HG02610 (cell line): ENCODE results near the gene DNAL4.
"Not testable (repeated sequence)": the region's sequence is repeated elsewhere in the genome, so short reads cannot be mapped to it uniquely, and the experiment has no call there.

Experiments
- ATAC-seq: cut with Tn5 transposase; IDR thresholded peaks from one replicate; pipeline ENCODE4 v1.9.1; 2021; ENCODE audit warnings: mild to moderate bottlenecking, moderate library complexity; ENCODE audit not compliant: unreplicated experiment

Gene DNAL4

DNA sequence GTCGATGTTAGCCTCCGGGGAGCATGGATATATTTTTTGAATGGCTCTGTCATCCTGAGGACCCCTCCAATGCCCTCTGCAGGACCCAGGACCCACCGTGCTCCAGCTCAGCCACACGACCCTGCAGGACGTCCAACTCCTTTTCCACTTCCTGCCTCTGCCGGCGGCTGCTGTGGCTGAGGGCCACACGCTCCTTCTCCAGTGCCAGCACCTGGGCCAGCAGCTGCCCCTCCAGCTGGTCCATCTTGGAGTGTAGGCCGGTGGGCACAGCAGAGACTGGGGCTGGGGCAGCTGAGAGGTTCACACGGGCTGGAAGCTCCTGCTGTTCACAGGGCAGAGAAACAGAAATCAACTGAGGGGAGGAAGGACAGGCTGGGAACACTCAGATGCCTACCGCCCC, 34.2 kb upstream of the DNAL4 start:
- no peak for ATAC-seq

DNA sequence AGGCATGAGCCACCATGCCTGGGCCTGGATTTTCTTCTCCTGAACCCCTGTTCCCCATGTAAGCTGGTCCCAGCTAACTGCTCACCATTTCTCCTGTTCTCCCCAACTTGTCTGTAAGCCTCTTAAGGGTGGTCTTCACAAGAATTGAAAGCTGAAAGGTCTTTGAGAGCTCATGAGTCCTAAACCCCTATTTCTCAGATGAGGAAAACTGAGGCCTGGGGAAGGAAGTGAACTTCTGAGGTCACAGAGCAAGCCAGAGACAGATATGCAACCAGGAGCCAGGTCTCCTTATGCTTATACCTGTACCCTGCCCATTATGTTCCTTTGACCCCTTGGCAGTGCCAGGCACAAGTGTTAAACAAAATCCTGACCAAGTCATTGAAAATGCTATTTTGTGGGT, 33.6 kb upstream of the DNAL4 start:
- ATAC-seq: no peak

DNA sequence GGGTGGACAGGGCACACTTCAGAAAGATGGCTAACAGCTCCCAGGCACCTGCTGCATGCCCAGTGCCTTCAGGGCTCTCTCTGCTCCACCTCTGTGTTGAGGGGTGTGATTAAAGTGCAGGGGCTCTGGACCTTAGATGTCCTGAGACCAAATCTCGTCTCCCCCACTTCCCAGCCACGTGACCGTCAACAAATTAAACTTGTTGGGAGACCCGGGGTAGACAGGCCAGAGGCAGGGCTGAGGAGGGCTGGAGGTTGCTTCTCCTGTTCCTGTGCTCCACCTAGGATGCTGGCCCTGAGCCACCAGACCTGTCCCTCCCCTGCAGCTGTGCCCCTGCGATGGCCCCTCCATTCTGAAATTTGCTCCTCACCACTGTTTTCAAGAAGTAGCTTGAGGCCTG, 32.9 kb upstream of the DNAL4 start:
- no peak for ATAC-seq

DNA sequence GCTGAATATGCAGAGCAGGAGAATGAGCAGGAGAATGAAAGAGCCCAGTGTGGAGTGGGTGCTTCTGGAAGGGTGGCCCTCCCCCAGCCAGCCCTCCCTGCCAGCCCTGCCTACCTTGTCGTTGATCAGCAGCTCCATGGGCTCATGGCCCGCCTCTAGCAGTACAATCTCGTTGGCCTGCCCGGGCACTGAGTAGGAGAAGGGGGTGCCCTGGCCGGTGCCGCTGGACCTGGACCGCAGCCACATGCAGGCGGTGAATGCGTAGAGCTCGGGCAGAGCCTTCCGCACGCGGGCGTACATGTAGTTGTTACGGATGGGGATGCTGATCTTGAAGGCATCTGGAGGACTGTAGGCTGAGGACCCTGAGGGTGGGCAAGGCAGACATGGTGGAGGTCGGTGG, 32.4 kb upstream of the DNAL4 start:
- no peak for ATAC-seq

DNA sequence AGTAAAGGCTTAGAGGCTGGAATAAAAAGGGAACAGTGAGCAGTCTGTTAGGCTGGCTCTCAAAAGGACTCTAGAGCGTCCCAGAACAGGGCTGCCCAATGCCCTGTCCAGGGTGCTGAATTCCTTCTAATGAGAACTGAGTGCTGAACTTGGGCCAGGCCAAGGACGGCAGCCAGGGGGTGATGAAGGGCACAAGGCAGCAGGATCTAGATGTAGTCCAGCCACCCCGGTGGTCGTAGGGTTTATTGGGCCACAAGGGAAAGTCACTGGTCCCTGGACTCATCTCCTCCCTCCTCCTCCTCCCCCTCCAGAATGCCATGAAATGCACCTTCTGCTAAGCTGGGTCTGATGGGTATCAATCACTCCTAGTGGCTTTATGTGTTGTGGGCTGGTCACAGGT, 30.6 kb upstream of the DNAL4 start:
- ATAC-seq: no peak

DNA sequence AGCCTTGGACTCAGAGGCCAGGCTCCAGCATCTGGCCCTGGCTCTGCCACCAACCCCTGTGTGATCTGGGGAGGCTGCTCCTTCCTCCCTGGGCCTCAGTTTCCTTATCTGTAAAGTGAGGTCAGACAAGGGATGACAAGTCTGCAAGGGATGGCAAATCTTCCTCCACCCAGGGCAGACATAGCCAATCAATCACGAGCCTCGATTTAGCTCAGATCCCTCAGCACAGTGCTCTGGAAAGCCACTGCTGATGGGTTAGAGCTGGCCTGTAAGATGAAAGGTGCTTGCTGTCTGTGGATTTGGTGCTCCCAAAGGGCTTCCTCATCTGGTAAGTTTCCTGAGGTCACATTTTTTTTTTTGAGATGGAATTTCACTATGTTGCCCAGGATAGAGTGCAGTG, 29.7 kb upstream of the DNAL4 start:
- ATAC-seq: no peak

DNA sequence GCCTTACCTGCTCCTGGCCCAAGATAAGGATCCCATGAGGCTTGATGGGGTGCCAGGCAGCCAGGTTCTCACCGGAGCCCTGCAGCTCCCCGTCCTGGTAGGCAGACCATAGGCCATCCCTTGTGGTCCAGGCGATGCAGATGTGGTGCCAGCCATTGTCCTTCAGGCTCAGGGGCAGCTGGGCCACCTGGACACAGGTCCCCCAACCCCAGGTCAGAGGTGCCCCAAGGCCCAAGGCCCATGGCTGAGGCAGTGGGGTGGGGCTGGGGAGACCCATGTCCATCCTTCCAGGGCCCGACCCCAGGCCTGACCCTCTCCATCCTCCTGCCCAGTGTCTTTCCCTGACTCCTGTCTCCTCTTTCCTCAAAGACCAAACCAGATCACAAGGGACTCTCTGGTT, 29.1 kb upstream of the DNAL4 start:
- ATAC-seq: no peak

DNA sequence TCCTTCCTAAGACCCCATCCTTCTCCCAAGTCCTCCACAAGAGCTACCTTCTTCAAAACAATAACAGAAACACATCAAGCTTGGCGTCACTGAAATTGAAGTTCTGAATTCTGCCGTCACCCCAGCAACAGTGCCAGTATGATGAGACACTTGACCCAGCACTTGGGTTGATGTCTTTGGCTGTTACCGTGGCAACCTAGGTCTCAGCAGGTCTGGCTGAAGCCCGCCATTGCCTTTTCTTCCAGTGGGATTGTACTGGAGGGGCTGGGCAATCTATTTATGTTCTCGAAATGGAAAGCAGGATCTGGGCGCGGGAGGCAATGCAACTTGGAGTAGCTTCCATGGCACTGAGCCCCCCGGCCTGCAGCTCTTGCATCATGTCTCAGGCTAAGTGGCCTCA, 26.1 kb upstream of the DNAL4 start:
- ATAC-seq: no peak

DNA sequence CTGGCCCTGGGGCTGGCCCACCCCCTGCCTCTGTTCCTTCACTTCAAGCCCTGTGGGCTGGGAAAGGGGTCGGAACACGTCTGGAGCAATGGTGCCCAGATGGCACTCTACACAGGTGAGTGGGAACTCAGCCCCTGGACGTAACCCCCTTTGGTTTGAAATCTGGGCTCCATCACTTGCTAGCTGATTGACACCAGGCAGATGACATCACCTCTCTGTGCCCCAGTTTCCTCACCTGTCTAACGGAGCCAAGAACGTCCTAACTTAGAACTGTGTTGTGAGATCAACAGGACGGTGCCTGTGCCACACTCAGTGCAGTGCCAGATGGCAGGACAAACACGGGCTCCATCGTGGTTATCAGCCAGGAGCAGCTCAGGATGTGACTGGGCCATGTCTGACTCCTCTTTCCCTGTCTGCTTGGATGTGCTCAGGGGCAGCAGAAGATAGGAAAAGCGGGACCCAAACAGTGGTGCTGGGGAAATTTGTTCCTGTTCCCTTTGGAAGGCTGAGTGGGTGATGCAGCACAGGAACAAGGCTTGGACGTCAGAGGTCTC, 25.5 kb upstream of the DNAL4 start:
- ATAC-seq: no peak

DNA sequence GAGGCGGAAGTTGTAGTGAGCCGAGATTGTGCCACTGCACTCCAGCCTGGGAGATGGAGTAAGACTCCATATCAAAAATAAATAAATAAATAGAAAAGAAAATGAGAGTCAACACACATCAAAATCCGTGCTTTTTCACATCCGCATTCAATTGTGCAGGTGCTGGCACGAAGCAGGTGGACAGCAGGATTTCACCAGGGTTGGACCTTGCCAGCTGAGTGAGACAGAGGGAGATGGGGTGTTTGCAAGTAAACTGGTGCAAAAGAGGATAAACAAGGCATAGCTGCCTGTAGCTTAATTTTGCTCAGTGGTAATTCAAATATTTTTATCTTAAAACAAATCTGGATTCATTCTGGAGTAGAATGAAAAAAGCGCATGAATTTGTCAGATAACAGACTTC, 23.3 kb upstream of the DNAL4 start:
- ATAC-seq: no peak

DNA sequence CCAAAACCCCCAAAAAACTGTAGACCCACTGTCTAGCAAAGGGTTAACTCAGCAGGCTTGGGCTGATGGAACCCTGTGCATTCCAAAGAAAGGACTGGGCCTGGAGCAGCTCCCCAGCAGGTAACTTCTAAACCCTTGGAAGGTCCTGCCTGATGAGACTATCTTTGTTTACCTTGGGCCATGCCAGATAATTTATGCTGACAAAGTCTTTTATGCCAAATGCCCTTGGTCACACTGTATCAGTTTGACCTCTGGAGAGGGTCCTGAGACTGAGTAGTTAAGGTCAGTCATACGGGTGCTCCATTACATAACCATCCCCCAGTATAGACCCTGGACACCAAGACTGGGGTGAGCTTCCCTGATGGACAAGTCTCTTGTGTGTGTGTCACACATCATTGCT, 21.9 kb upstream of the DNAL4 start:
- ATAC-seq: no peak

DNA sequence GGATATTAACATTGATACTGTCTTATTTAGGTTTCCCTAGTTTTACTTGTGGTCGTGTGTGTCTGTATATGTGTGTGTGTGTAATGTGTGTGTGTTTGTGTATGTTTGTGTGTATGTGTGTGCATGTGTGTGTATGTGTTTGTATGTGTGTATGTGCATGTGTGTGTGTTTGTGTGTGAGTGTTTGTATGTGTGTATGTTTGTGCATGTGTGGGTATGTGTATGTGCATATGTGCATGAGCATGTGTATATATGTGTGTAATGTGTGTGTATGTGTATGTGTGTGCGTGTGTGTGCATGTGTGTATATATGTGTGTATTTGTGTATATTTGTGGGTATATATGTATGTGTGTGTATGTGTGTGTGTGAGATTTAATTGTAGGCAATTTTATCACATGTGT, 17.3 kb upstream of the DNAL4 start:
- no peak for ATAC-seq

DNA sequence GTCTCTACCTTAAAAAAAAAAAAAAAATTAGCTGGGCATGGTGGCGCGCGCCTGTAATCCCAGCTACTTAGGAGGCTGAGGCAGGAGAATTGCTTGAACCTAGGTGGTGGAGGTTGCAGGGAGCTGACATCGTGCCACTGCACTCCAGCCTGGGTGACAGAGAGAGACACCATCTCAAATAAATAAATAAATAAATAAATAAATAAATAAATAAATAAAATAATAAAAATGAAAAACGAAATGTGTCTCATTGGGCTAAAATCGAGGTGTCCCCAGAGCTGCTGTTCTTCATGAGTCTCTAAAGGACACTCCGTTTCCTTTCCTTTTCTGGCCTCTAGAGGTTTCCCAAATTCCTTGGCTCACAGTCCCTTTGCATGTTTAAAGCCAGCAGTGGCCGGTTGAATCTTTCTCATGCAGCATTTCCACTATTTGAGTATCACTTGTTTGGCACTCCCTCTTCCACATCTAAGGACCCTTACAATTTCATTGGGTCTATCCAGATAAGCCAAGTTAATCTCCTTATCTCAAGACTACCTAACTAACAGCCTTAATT, 11.2 kb upstream of the DNAL4 start:
- not testable (repeated sequence) for ATAC-seq

DNA sequence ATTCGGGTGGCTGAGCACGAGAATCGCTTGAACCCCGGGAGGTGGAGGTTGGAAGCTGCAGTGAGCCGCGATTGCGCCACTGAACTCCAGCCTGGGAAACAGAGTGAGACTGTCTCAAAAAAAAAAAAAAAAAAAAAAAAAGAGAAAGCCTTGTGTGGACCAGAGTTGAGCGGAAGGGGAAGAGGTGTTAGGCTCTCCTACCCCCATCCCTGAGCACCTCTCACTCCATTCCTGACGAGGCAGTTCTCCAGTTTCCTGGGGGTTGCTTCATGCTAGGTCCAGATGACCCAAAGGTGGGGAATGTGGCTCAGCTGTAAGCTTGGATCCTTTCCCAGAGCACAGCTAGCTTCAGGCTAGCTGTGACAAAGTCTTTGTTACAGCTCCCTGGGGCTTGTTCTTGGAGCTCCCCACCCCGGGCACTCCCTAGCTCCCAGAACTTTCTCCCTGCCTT, 8.8 kb upstream of the DNAL4 start:
- ATAC-seq: no peak

DNA sequence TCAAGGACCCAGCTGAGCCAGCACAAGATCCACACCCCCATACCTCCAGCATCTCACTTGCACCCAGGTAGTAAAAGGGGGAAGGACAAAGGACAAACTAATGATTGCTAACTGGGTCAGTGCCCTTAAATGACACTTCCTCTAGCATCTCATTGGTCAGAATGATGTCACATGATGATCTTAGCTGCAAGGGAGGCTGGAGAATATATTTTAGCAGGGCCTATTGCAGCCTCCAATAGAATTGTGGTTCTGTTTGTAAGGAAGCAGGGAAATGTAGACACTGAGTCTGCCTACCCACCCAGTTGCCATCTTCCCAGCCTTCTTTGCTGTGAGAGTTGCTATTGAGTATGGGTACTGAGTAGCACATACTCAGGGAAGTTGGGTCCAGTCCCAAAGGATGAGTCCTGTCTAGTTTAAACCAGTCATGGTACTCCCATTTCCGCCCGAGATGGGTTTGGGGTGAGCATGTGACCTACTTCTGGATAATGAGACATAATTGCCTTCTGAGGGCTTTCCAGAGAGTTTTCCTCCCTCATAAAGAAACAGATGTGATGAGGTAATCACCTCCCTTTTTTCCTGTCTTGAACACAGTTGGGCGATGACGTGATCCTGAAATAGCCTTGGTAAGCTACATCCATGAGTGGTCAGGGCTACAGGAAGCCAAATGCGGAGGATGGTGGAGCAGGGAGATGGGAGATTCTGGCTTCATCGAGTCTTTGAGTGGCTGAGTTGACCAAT, 5.5 kb upstream of the DNAL4 start:
- no peak for ATAC-seq

DNA sequence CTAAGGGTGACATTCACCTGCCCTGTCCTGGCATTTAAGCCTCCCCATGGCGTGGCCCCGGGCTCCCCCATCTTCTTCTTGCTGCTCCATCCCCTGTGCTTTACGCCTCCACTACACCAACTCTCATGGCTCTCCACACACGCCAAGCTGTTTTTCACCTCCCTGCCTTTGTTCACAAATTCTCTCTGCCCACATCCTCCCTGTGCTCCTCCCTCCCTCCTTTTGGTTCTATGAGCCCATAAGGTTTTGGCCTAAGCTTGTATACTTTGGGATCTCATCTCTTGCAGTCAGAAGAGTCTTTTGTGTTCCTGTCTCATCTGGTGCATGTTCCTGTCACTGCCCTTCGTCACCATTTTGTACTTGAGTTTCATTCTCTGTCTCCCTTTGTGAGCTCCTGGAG, 4.6 kb upstream of the DNAL4 start:
- no peak for ATAC-seq

DNA sequence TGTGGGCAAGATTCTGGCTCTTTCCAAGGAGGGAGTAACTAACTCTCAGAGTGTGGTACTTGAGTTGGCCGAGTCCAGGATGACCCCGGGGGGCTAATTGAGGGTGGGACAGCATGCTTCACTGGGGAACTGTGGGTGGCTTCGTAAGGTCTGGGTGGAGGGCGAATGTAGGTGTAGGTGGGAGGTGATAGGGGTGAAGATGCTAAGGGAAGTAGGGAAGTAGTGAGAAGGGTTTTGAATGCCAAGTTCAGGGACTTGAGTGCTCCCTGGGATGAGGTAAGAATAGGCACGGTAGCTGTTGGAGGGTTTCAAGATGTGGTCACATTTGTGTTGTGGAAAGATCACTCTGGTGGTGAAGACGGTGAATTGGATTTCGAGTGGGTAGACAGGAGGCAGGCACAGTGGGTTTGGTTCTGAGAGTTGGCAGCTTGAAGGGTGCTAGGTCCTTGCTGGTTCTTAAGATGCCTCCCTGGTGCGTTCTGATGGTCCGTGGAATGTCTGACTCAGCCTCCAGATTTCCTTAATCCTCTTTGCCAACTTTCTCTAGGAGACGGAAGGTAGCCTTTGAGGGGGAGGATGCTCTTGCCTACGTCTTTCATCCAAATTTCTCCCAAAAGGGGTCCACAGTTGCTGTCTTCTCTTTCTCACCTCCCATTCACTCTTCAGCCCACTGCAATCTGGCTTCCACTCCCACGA, 2.5 kb upstream of the DNAL4 start:
- ATAC-seq: no peak

DNA sequence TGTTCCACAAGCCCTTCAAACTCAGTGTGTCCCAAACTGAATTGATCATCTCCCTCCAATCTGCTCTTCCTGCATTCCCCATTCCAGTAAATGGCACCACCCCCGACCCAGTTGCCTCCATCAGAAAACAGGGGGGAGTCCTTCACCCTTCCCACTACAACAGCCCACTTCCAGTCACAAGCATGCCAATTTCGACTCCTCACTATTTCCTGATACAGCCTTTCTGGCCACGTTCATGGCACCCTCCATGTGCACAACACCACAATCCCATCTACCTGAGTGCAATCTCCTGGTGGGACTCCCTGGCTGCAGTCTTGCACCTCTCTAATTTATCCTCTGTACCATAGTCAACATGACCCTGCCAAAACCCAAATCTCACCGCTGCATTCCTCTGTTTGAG, 1.6 kb upstream of the DNAL4 start:
- no peak for ATAC-seq

DNA sequence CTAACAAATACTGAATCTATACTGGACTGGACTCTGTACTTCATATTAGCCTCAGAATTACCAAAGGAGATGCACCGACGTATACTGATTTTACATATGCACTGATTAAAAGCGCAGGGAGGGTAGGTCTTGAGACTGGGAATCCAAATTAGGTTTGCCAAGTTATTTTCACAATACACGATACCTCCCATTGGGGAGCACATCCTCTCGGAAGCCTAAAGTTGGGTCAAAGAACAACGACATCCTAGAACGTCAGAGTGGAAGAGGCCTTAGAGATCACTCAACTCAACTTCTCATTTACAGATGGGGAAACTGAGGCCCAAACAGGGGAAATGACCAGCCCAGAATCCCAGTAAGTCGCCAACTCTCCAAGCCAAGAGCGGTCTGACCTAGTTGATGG, 626 bp downstream of the DNAL4 start:
- ATAC-seq: no peak

DNA sequence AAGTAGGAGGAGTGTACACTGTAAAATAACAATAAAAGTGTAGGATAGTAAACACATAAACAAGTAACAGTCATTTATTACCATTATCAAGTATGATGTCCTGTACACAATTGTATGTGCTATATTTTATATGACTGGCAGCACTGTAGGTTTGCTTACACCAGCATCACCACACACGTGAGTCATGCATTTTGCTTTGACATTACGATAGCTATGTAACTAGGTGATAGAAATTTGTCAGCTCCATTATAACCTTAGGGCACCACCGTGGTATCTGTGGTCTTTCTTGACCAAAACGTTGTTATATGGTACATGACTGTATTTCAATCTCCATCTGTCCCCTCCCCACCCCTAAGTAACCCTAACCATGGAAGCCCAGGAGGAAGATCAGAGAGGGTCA, 1.1 kb downstream of the DNAL4 start:
- ATAC-seq: no peak

DNA sequence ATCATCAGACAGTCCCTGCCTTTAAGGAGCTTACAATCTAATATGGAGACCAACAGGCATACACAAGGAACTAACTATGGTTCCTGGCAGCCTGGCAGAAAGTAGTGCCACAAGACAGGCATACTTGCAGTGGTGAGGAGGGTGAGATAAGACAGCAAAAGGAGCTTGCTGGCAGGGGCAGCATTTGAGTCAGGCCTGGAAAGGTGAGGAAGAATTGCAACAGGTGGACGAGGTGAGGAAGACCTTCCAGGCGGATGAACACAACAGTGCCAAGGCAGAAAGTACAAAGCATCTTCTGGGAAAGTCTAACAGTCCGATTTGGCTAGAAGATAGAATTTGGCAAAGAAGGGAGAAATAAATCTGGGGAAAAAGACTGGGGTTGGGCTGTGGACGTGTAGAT, 4.3 kb downstream of the DNAL4 start:
- no peak for ATAC-seq

DNA sequence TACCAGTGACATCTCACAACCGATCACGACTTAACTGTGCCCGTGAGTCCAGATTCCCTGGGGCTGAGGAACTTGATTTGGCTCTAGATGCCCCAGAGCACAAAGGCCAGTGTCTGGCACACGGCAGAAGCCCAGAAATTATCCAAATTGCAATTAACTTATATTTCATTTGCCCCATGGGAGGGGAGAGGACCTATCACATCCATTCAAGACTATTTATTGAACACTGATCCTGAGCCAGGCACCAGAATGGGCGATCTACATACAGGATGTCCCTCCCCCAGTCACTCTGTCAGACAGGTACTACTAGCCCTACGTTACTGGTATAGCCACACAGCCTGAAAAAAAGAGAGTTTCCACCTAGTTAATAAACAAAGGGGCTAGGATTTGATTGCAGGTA, 5.1 kb downstream of the DNAL4 start:
- no peak for ATAC-seq
